ENCODE data around the gene REV1.

The REV1 gene

GRCh38 chr2:99458529-99458928, 31.3 kb downstream of the REV1 start:
- DNase-seq (ENCODE audit: low spot score) = no peak
- ChIA-PET POLR2A (ENCODE audit: low non-redundant PET) (no interaction called here), CTCF (no interaction called here)
- no peak overlapping the region for H3K27ac ChIP-seq
- TF ChIP-seq CTCF (conservative IDR thresholded peaks at IDR 0.05; ENCODE audit: low read depth) = no peak

- no peak for TF ChIP-seq CTCF (conservative IDR thresholded peaks at IDR 0.05; ENCODE audit: low read depth)
- CTCF ChIA-PET = interaction anchor here (0.6 kb wide), 1 partner anchor 122 kb away, joined by 3 read pairs; no protein-coding TSS in a partner anchor
- no peak overlapping the region for H3K27ac ChIP-seq
- POLR2A ChIA-PET (ENCODE audit: low non-redundant PET) = interaction anchor here (0.6 kb wide), 1 partner anchor 9 kb away, joined by 3 read pairs; no protein-coding TSS in a partner anchor
- DNase-seq (ENCODE audit: low spot score) = no peak
These were observed 38.1 kb downstream of the REV1 start for GRCh38 chr2:99451686-99452085.

GRCh38 chr2:99451280-99451679, 38.5 kb downstream of the REV1 start:
- ChIA-PET POLR2A (ENCODE audit: low non-redundant PET) (interaction anchor here (0.6 kb wide), 1 partner anchor 9 kb away, joined by 3 read pairs; no protein-coding TSS in a partner anchor), CTCF (interaction anchor here (0.6 kb wide), 1 partner anchor 121 kb away, joined by 3 read pairs; no protein-coding TSS in a partner anchor)
- DNase-seq (ENCODE audit: low spot score) = no peak

GRCh38 chr2:99450199-99450598, 39.6 kb downstream of the REV1 start:
- ChIA-PET CTCF (interaction anchor here (0.7 kb wide), 1 partner anchor 801 kb away, joined by 3 read pairs; no protein-coding TSS in a partner anchor), POLR2A (ENCODE audit: low non-redundant PET) (no interaction called here)
- TF ChIP-seq CTCF (conservative IDR thresholded peaks at IDR 0.05; ENCODE audit: low read depth) = no peak
- DNase-seq (ENCODE audit: low spot score) = no peak
- H3K27ac ChIP-seq = no peak overlapping the region

More at GRCh38 chr2:99451280-99451679, 38.5 kb downstream of the REV1 start:
- no peak overlapping the region for H3K27ac ChIP-seq
- TF ChIP-seq CTCF (conservative IDR thresholded peaks at IDR 0.05; ENCODE audit: low read depth) = no peak

GRCh38 chr2:99448556-99448955, 41.3 kb downstream of the REV1 start:
- peak; percentile 68 for DNase-seq (ENCODE audit: low spot score)
- POLR2A ChIA-PET (ENCODE audit: low non-redundant PET) = no interaction called here
- CTCF ChIA-PET = interaction anchor here (0.7 kb wide), 1 partner anchor 204 kb away, joined by 3 read pairs; no protein-coding TSS in a partner anchor
- no peak for TF ChIP-seq CTCF (conservative IDR thresholded peaks at IDR 0.05; ENCODE audit: low read depth)
- peak overlapping the region; percentile 74 for H3K27ac ChIP-seq

- no peak for DNase-seq (ENCODE audit: low spot score)
- no peak for TF ChIP-seq CTCF (conservative IDR thresholded peaks at IDR 0.05; ENCODE audit: low read depth)
- POLR2A ChIA-PET (ENCODE audit: low non-redundant PET) = no interaction called here
- CTCF ChIA-PET = no interaction called here
- no peak overlapping the region for H3K27ac ChIP-seq
These were observed 44.8 kb downstream of the REV1 start for GRCh38 chr2:99445065-99445464.
